ENCODE results near the gene PDZK1IP1. TPM values are rescaled to one million over a fixed set of nuclear protein-coding genes. Genes with fewer than 3 reads are reported as not detected.

The PDZK1IP1 gene
- total RNA-seq, 1 experiment from 2014 or later, result not detected

DNA sequence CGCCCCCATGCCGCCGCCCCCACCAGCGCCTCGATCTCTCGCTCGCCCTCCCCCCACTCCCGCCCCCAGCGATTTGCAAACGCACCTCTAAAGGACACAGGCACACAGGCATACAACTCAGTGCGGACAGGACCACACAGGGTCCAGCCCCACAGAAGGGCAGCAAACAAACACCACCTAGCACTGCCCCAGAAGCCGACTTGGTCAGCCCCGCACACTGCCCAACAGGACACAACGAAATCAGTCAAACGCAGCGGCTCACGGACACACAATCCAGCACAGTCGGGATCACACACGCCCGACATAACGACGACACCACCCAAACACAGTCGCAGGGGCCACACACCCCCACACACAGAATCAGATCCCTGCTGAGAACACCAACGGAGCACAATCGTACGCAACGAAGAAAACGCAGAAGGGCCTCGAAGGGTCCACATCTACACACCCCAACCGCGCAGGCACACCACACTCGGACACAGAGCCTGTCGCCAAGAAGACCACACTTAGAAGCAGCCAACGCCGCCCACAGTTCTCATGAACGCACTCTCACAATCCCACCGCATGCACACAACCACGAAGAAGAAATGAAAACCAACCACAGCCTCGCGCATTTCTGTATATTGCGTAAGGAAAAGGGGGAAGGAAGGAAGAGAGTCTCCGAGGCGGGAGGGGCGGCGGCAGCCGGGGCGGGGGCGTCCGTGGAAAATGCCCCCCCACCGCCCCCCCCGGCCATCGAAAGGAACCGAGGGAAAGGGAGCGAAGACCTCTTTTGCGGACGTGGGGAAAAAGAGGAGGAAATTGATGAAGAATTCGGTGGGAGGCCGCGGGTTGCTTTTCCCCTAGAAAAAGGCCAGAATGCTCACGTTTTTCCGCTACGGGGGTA is 41.7 kb upstream of the PDZK1IP1 start:
- BruUV-seq (replicated peaks), result no TSS peak
- Histone ChIP-seq H3K27me3 (ENCODE audit: insufficient read depth, low read length) (no peaks in the 10 kb centered on the region), H3K36me3 (ENCODE audit: control insufficient read depth in 1 of 2, insufficient read depth in 2 of 2, low read length in 2 of 2) (no peaks in the 10 kb centered on the region), H3K79me2 (ENCODE audit: insufficient read depth, low read length) (no peaks in the 10 kb centered on the region), H3K4me1 (ENCODE audit: control insufficient read depth in 1 of 2, insufficient read depth in 2 of 2, low read length in 2 of 2) (no peaks in the 10 kb centered on the region), H3K27ac (ENCODE audit: low read depth, low read length) (no peak overlapping the region), H3K9me3 (ENCODE audit: control insufficient read depth in 1 of 2, insufficient read depth in 1 of 2, low read depth in 1 of 2, low read length in 2 of 2) (no peaks in the 10 kb centered on the region), H2AFZ (ENCODE audit: low read depth, low read length, poor library complexity, severe bottlenecking) (no peak overlapping the region), H3K9ac (ENCODE audit: low read length) (no peak overlapping the region), H4K20me1 (ENCODE audit: insufficient read depth) (no peaks in the 10 kb centered on the region), H3K4me2 (ENCODE audit: low read length) (no peak overlapping the region), H3K4me3 (replicated peaks in 1 of 2; ENCODE audit: low read depth in 1 of 2, low read length in 2 of 2) (no peak overlapping the region), H3K9me2 (ENCODE audit: insufficient read depth) (no peaks in the 10 kb centered on the region)
- TF ChIP-seq POLR2A (IDR thresholded peaks at IDR 0.05; ENCODE audit: borderline replicate concordance, extremely low read depth, insufficient read depth, insufficient read length), result no peak
- CTCF ChIA-PET, result no interaction called here
- RAD21 ChIA-PET (ENCODE audit: low non-redundant PET in 1 of 2, low total read pairs in 2 of 2, uncharacterized antibody in 2 of 2, unreplicated experiment in 2 of 2), result no interaction called here
- DNase-seq (ENCODE audit: low read depth, low spot score) (no peak), ATAC-seq (no peak)
- POLR2A ChIA-PET, result no interaction called here
- intact Hi-C loops (cut with micrococcal nuclease), result no loop called here

DNA sequence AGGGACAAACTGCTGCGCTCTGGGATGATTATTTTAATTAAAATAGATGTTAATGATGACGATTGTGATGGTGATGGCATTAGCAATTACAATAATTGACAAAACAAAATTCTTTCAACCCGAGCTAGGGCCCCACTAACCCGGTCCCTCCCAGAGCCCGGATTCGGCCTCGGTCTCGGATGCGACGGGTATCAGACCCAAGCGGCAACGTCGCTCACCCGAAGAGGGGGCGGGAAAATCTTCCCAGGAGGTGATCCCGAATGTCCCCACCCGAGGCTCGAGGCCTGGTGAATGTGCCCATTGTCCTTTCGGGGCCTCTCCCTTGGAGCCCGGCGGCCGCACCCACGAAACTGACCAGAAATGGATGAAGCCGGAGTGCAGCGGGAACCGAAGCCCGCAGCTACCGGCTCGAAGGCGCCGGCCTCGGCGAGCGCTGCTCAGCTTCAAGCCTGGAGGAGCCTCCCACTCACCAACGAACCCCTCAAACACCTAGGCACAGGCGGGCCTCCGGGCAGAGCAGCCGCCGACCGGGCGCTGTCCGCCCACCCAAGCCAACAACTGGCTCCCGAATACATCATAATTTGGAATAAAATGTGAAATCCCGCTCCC is 41.0 kb upstream of the PDZK1IP1 start:
- Histone ChIP-seq H3K36me3 (ENCODE audit: control insufficient read depth in 1 of 2, insufficient read depth in 2 of 2, low read length in 2 of 2) (no peaks in the 10 kb centered on the region), H3K9me3 (ENCODE audit: control insufficient read depth in 1 of 2, insufficient read depth in 1 of 2, low read depth in 1 of 2, low read length in 2 of 2) (no peaks in the 10 kb centered on the region), H3K9me2 (ENCODE audit: insufficient read depth) (no peaks in the 10 kb centered on the region), H2AFZ (ENCODE audit: low read depth, low read length, poor library complexity, severe bottlenecking) (no peak overlapping the region), H3K4me2 (ENCODE audit: low read length) (no peak overlapping the region), H3K4me1 (ENCODE audit: control insufficient read depth in 1 of 2, insufficient read depth in 2 of 2, low read length in 2 of 2) (no peaks in the 10 kb centered on the region), H3K4me3 (replicated peaks in 1 of 2; ENCODE audit: low read depth in 1 of 2, low read length in 2 of 2) (no peak overlapping the region), H3K27ac (ENCODE audit: low read depth, low read length) (no peak overlapping the region), H4K20me1 (ENCODE audit: insufficient read depth) (no peaks in the 10 kb centered on the region), H3K27me3 (ENCODE audit: insufficient read depth, low read length) (no peaks in the 10 kb centered on the region), H3K79me2 (ENCODE audit: insufficient read depth, low read length) (no peaks in the 10 kb centered on the region), H3K9ac (ENCODE audit: low read length) (no peak overlapping the region)
- ChIA-PET POLR2A (no interaction called here), RAD21 (ENCODE audit: low non-redundant PET in 1 of 2, low total read pairs in 2 of 2, uncharacterized antibody in 2 of 2, unreplicated experiment in 2 of 2) (no interaction called here), CTCF (no interaction called here)
- no TSS peak for BruUV-seq (replicated peaks)
- intact Hi-C loops (cut with micrococcal nuclease), result no loop called here
- DNase-seq (ENCODE audit: low read depth, low spot score), result no peak
- ATAC-seq, result no peak
- TF ChIP-seq, protein P1, sequence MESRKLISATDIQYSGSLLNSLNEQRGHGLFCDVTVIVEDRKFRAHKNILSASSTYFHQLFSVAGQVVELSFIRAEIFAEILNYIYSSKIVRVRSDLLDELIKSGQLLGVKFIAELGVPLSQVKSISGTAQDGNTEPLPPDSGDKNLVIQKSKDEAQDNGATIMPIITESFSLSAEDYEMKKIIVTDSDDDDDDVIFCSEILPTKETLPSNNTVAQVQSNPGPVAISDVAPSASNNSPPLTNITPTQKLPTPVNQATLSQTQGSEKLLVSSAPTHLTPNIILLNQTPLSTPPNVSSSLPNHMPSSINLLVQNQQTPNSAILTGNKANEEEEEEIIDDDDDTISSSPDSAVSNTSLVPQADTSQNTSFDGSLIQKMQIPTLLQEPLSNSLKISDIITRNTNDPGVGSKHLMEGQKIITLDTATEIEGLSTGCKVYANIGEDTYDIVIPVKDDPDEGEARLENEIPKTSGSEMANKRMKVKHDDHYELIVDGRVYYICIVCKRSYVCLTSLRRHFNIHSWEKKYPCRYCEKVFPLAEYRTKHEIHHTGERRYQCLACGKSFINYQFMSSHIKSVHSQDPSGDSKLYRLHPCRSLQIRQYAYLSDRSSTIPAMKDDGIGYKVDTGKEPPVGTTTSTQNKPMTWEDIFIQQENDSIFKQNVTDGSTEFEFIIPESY (IDR thresholded peaks at IDR 0.05; ENCODE audit: extremely low read depth, insufficient replicate concordance, low read length), result no peak
- no peak for TF ChIP-seq JUND (IDR thresholded peaks at IDR 0.05)
- TF ChIP-seq ZFX (IDR thresholded peaks at IDR 0.05), result no peak
- TF ChIP-seq, protein P2, sequence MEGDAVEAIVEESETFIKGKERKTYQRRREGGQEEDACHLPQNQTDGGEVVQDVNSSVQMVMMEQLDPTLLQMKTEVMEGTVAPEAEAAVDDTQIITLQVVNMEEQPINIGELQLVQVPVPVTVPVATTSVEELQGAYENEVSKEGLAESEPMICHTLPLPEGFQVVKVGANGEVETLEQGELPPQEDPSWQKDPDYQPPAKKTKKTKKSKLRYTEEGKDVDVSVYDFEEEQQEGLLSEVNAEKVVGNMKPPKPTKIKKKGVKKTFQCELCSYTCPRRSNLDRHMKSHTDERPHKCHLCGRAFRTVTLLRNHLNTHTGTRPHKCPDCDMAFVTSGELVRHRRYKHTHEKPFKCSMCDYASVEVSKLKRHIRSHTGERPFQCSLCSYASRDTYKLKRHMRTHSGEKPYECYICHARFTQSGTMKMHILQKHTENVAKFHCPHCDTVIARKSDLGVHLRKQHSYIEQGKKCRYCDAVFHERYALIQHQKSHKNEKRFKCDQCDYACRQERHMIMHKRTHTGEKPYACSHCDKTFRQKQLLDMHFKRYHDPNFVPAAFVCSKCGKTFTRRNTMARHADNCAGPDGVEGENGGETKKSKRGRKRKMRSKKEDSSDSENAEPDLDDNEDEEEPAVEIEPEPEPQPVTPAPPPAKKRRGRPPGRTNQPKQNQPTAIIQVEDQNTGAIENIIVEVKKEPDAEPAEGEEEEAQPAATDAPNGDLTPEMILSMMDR (IDR thresholded peaks at IDR 0.05 in 2 of 3, conservative IDR thresholded peaks at IDR 0.05 in 1 of 3; ENCODE audit: borderline replicate concordance in 1 of 3, insufficient read depth in 1 of 3, low read depth in 2 of 3, low read length in 2 of 3), result no peak
- TF ChIP-seq SIN3A (IDR thresholded peaks at IDR 0.05; ENCODE audit: low read depth), result no peak
- no peak for TF ChIP-seq EZH2phosphoT487 (IDR thresholded peaks at IDR 0.05; ENCODE audit: borderline replicate concordance)
- TF ChIP-seq ZNF274 (IDR thresholded peaks at IDR 0.05; ENCODE audit: low read depth, low read length), result no peak
- TF ChIP-seq EZH2 (IDR thresholded peaks at IDR 0.05), result no peak
- TF ChIP-seq CBX3 (IDR thresholded peaks at IDR 0.05; ENCODE audit: low read depth), result no peak
- TF ChIP-seq, protein P3, sequence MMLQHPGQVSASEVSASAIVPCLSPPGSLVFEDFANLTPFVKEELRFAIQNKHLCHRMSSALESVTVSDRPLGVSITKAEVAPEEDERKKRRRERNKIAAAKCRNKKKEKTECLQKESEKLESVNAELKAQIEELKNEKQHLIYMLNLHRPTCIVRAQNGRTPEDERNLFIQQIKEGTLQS (IDR thresholded peaks at IDR 0.05), result no peak

Data from HCT116 (cell line).